Smooth muscle cell (in vitro differentiated cells): ENCODE results near the gene ARCN1. TPM values are rescaled to one million over a fixed set of nuclear protein-coding genes. Genes with fewer than 3 reads are reported as not detected.
A peak's percentile ranks its signal among the peaks of the same experiment; 100 is the strongest.

Source experiments
- DNase-seq: peaks from one replicate; lab custom pipeline; 2025; ENCODE audit not compliant: unreplicated experiment; lab: John Stamatoyannopoulos, UW
- H2AFZ ChIP-seq: fragments of 200-600 bp; sonication (generic); 2 replicates; pipeline ENCODE4 v1.6.0; 2016; ENCODE audit warnings: antibody characterized with exemption, low read depth, mild to moderate bottlenecking
- H3F3A ChIP-seq: fragments of 200-600 bp; sonication (generic); 2 replicates; pipeline ENCODE4 v1.6.0; 2017; ENCODE audit warnings: antibody characterized with exemption, low read depth
- H3K27ac ChIP-seq: fragments of 200-600 bp; sonication (generic); 2 replicates; pipeline ENCODE4 v1.5.1; 2016; ENCODE audit warnings: low read depth, mild to moderate bottlenecking
- H3K27me3 ChIP-seq: fragments of 200-600 bp; sonication (generic); 2 replicates; pipeline ENCODE4 v1.6.1; 2016; ENCODE audit warnings: low read depth, mild to moderate bottlenecking
- H3K36me3 ChIP-seq: fragments of 200-600 bp; sonication (generic); 2 replicates; pipeline ENCODE4 v1.5.1; 2016; ENCODE audit warnings: low read depth
- H3K4me1 ChIP-seq: fragments of 200-600 bp; sonication (generic); 2 replicates; pipeline ENCODE4 v1.5.1; 2016; ENCODE audit warnings: low read depth
- H3K4me2 ChIP-seq: fragments of 200-600 bp; sonication (generic); 2 replicates; pipeline ENCODE4 v1.6.0; 2016; ENCODE audit warnings: mild to moderate bottlenecking
- H3K4me3 ChIP-seq: fragments of 200-600 bp; sonication (generic); 2 replicates; pipeline ENCODE4 v1.5.1; 2016; ENCODE audit warnings: mild to moderate bottlenecking
- H3K79me2 ChIP-seq: fragments of 200-600 bp; sonication (generic); 2 replicates; pipeline ENCODE4 v1.6.0; 2016; ENCODE audit warnings: low read depth, mild to moderate bottlenecking
- H3K9ac ChIP-seq: fragments of 200-600 bp; sonication (generic); 2 replicates; pipeline ENCODE4 v1.6.0; 2016; ENCODE audit warnings: low read depth
- H3K9me3 ChIP-seq: fragments of 200-600 bp; sonication (generic); replicated peaks from 2 replicates; pipeline ENCODE4 v1.5.1; 2016; ENCODE audit warnings: low read depth
- H4K20me1 ChIP-seq: fragments of 200-600 bp; sonication (generic); 2 replicates; pipeline ENCODE4 v1.6.0; 2016; ENCODE audit warnings: low read depth
- CTCF ChIP-seq: fragments of 200-600 bp; sonication (generic); IDR thresholded peaks from 2 replicates; pipeline ENCODE4 v1.5.1; 2017; ENCODE audit warnings: borderline replicate concordance, mild to moderate bottlenecking, antibody characterized with exemption; ENCODE audit not compliant: insufficient read depth, poor library complexity, severe bottlenecking
- WGBS: methylation state at CpG from one replicate; pipeline ENCODE4 v1.1.7; 2016; ENCODE audit warnings: low lambda C conversion rate; 5-methylcytosine and 5-hydroxymethylcytosine counted together
- polyA plus RNA-seq: library from polyadenylated mRNA; unstranded; fragments of >200 nt; fragmentation: Nextera tagmentation; extraction: Ambion mirVana; gene quantifications from 2 replicates; pipeline ENCODE4 v1.2.1, GENCODE V29; 2016
- total RNA-seq: library from RNA; depleted of rRNA; stranded (reverse); fragments of >200 nt; gene quantifications from 2 replicates; pipeline ENCODE4 v1.2.3, GENCODE V29; 2014

Gene ARCN1
- total and polyA plus RNA-seq, 2 experiments from 2014 or later, result 285 to 314 TPM

GRCh38 chr11:118622376-118623268 lies 50.4 kb downstream of the ARCN1 start:
- peak; percentile 84 for DNase-seq
- Histone ChIP-seq H3F3A (peaks cover 20% of the 10 kb centered on the region), H3K4me2 (peak overlapping the region; percentile 91), H3K27ac (peak overlapping the region; percentile 99), H3K4me1 (peaks cover 30% of the 10 kb centered on the region), H3K79me2 (peaks cover 26% of the 10 kb centered on the region), H3K27me3 (no peaks in the 10 kb centered on the region), H3K36me3 (no peaks in the 10 kb centered on the region), H3K9me3 (no peaks in the 10 kb centered on the region), H4K20me1 (peaks cover 49% of the 10 kb centered on the region), H3K4me3 (peak overlapping the region; percentile 72), H2AFZ (no peak overlapping the region), H3K9ac (peak overlapping the region; percentile 89)
- 23% methylated on average over 9 of the region's 9 CpGs for WGBS
- no peak for TF ChIP-seq CTCF

- no peak for DNase-seq
These were observed 51.1 kb downstream of the ARCN1 start for GRCh38 chr11:118623269-118623655.

GRCh38 chr11:118625036-118625690 lies 53.0 kb downstream of the ARCN1 start:
- Histone ChIP-seq H3F3A (peaks cover 11% of the 10 kb centered on the region), H3K4me1 (peaks cover 17% of the 10 kb centered on the region), H3K79me2 (peaks cover 26% of the 10 kb centered on the region), H3K27me3 (no peaks in the 10 kb centered on the region), H3K36me3 (no peaks in the 10 kb centered on the region), H3K9ac (no peak overlapping the region), H3K9me3 (no peaks in the 10 kb centered on the region), H3K4me3 (no peak overlapping the region), H4K20me1 (peaks cover 75% of the 10 kb centered on the region), H2AFZ (no peak overlapping the region), H3K4me2 (no peak overlapping the region), H3K27ac (no peak overlapping the region)
- TF ChIP-seq CTCF, result no peak
- no peak for DNase-seq
- WGBS, result 100% methylated on average over 6 of the region's 6 CpGs

More at GRCh38 chr11:118623269-118623655, 51.1 kb downstream of the ARCN1 start:
- peaks cover 24% of the 10 kb centered on the region for H3K4me1 ChIP-seq
- H3K4me3 ChIP-seq, result peak overlapping the region; percentile 4
- H3K27ac ChIP-seq, result peak overlapping the region; percentile 99
- H3K4me2 ChIP-seq, result peak overlapping the region; percentile 62
- no peak for TF ChIP-seq CTCF
- no peak overlapping the region for H2AFZ ChIP-seq
- no peaks in the 10 kb centered on the region for H3K9me3 ChIP-seq
- H3F3A ChIP-seq, result peaks cover 15% of the 10 kb centered on the region
- peaks cover 26% of the 10 kb centered on the region for H3K79me2 ChIP-seq
- no peaks in the 10 kb centered on the region for H3K36me3 ChIP-seq
- peak overlapping the region; percentile 86 for H3K9ac ChIP-seq
- 45% methylated on average over 4 of the region's 4 CpGs for WGBS
- no peaks in the 10 kb centered on the region for H3K27me3 ChIP-seq
- H4K20me1 ChIP-seq, result peaks cover 56% of the 10 kb centered on the region
